ENCODE measurements around the gene ELAVL1.

Gene ELAVL1

GRCh38 chr19:7983286-7983950 lies 22.0 kb downstream of the ELAVL1 start:
- Histone ChIP-seq H3K4me3 (ENCODE audit: low read depth in 1 of 2, low read length in 2 of 2) (no peak overlapping the region), H3K27me3 (ENCODE audit: low read depth, low read length) (no peaks in the 10 kb centered on the region), H3K4me1 (ENCODE audit: control insufficient read depth in 1 of 2, insufficient read depth in 2 of 2, low read length in 2 of 2) (peaks cover 0 to 12% of the 10 kb centered on the region in 2 donors), H3K27ac (ENCODE audit: low read length) (peak overlapping the region; percentile 36), H3K9me3 (ENCODE audit: control insufficient read depth in 1 of 2, low read length in 2 of 2) (no peaks in the 10 kb centered on the region), H3K36me3 (ENCODE audit: control insufficient read depth in 1 of 2, insufficient read depth in 2 of 2, low read length in 2 of 2) (peaks cover 56 to 82% of the 10 kb centered on the region in 2 donors)

GRCh38 chr19:7982651-7983099 lies 22.8 kb downstream of the ELAVL1 start:
- H3K4me3 ChIP-seq (ENCODE audit: low read depth in 1 of 2, low read length in 2 of 2): no peak overlapping the region
- H3K9me3 ChIP-seq (ENCODE audit: control insufficient read depth in 1 of 2, low read length in 2 of 2): no peaks in the 10 kb centered on the region
- peak overlapping the region; percentile 36 for H3K27ac ChIP-seq (ENCODE audit: low read length)
- peaks cover 55 to 79% of the 10 kb centered on the region in 2 donors for H3K36me3 ChIP-seq (ENCODE audit: control insufficient read depth in 1 of 2, insufficient read depth in 2 of 2, low read length in 2 of 2)
- H3K27me3 ChIP-seq (ENCODE audit: low read depth, low read length): no peaks in the 10 kb centered on the region
- peaks cover 0 to 12% of the 10 kb centered on the region in 2 donors for H3K4me1 ChIP-seq (ENCODE audit: control insufficient read depth in 1 of 2, insufficient read depth in 2 of 2, low read length in 2 of 2)

- Histone ChIP-seq H3K9me3 (ENCODE audit: control insufficient read depth in 1 of 2, low read length in 2 of 2) (no peaks in the 10 kb centered on the region), H3K36me3 (ENCODE audit: control insufficient read depth in 1 of 2, insufficient read depth in 2 of 2, low read length in 2 of 2) (peaks cover 51 to 77% of the 10 kb centered on the region in 2 donors), H3K4me3 (ENCODE audit: low read depth in 1 of 2, low read length in 2 of 2) (no peak overlapping the region), H3K4me1 (ENCODE audit: control insufficient read depth in 1 of 2, insufficient read depth in 2 of 2, low read length in 2 of 2) (peaks cover 0 to 7% of the 10 kb centered on the region in 2 donors), H3K27me3 (ENCODE audit: low read depth, low read length) (no peaks in the 10 kb centered on the region), H3K27ac (ENCODE audit: low read length) (peak overlapping the region; percentile 14)
These were observed 23.3 kb downstream of the ELAVL1 start for GRCh38 chr19:7982103-7982502.

GRCh38 chr19:7981661-7982060 lies 23.8 kb downstream of the ELAVL1 start:
- no peaks in the 10 kb centered on the region for H3K9me3 ChIP-seq (ENCODE audit: control insufficient read depth in 1 of 2, low read length in 2 of 2)
- peak overlapping the region; percentile 14 for H3K27ac ChIP-seq (ENCODE audit: low read length)
- H3K4me1 ChIP-seq (ENCODE audit: control insufficient read depth in 1 of 2, insufficient read depth in 2 of 2, low read length in 2 of 2): peaks cover 0 to 7% of the 10 kb centered on the region in 2 donors
- H3K36me3 ChIP-seq (ENCODE audit: control insufficient read depth in 1 of 2, insufficient read depth in 2 of 2, low read length in 2 of 2): peaks cover 49 to 77% of the 10 kb centered on the region in 2 donors
- no peaks in the 10 kb centered on the region for H3K27me3 ChIP-seq (ENCODE audit: low read depth, low read length)
- no peak overlapping the region for H3K4me3 ChIP-seq (ENCODE audit: low read depth in 1 of 2, low read length in 2 of 2)

GRCh38 chr19:7981199-7981598 lies 24.2 kb downstream of the ELAVL1 start:
- peaks cover 46 to 75% of the 10 kb centered on the region in 2 donors for H3K36me3 ChIP-seq (ENCODE audit: control insufficient read depth in 1 of 2, insufficient read depth in 2 of 2, low read length in 2 of 2)
- no peak overlapping the region for H3K4me3 ChIP-seq (ENCODE audit: low read depth in 1 of 2, low read length in 2 of 2)
- no peaks in the 10 kb centered on the region for H3K27me3 ChIP-seq (ENCODE audit: low read depth, low read length)
- H3K9me3 ChIP-seq (ENCODE audit: control insufficient read depth in 1 of 2, low read length in 2 of 2): no peaks in the 10 kb centered on the region
- H3K27ac ChIP-seq (ENCODE audit: low read length): no peak overlapping the region
- H3K4me1 ChIP-seq (ENCODE audit: control insufficient read depth in 1 of 2, insufficient read depth in 2 of 2, low read length in 2 of 2): peaks cover 0 to 2% of the 10 kb centered on the region in 2 donors

- no peak overlapping the region for H3K4me3 ChIP-seq (ENCODE audit: low read depth in 1 of 2, low read length in 2 of 2)
- H3K4me1 ChIP-seq (ENCODE audit: control insufficient read depth in 1 of 2, insufficient read depth in 2 of 2, low read length in 2 of 2): no peaks in the 10 kb centered on the region
- H3K9me3 ChIP-seq (ENCODE audit: control insufficient read depth in 1 of 2, low read length in 2 of 2): no peaks in the 10 kb centered on the region
- H3K27me3 ChIP-seq (ENCODE audit: low read depth, low read length): no peaks in the 10 kb centered on the region
- peaks cover 42 to 72% of the 10 kb centered on the region in 2 donors for H3K36me3 ChIP-seq (ENCODE audit: control insufficient read depth in 1 of 2, insufficient read depth in 2 of 2, low read length in 2 of 2)
- no peak overlapping the region for H3K27ac ChIP-seq (ENCODE audit: low read length)
These were observed 24.8 kb downstream of the ELAVL1 start for GRCh38 chr19:7980635-7981121.

GRCh38 chr19:7980168-7980567 lies 25.3 kb downstream of the ELAVL1 start:
- no peak overlapping the region for H3K4me3 ChIP-seq (ENCODE audit: low read depth in 1 of 2, low read length in 2 of 2)
- peaks cover 42 to 71% of the 10 kb centered on the region in 2 donors for H3K36me3 ChIP-seq (ENCODE audit: control insufficient read depth in 1 of 2, insufficient read depth in 2 of 2, low read length in 2 of 2)
- H3K27ac ChIP-seq (ENCODE audit: low read length): no peak overlapping the region
- no peaks in the 10 kb centered on the region for H3K9me3 ChIP-seq (ENCODE audit: control insufficient read depth in 1 of 2, low read length in 2 of 2)
- H3K27me3 ChIP-seq (ENCODE audit: low read depth, low read length): no peaks in the 10 kb centered on the region
- H3K4me1 ChIP-seq (ENCODE audit: control insufficient read depth in 1 of 2, insufficient read depth in 2 of 2, low read length in 2 of 2): no peaks in the 10 kb centered on the region

GRCh38 chr19:7979559-7979958 lies 25.9 kb downstream of the ELAVL1 start:
- no peak overlapping the region for H3K4me3 ChIP-seq (ENCODE audit: low read depth in 1 of 2, low read length in 2 of 2)
- H3K4me1 ChIP-seq (ENCODE audit: control insufficient read depth in 1 of 2, insufficient read depth in 2 of 2, low read length in 2 of 2): no peaks in the 10 kb centered on the region
- no peak overlapping the region for H3K27ac ChIP-seq (ENCODE audit: low read length)
- H3K36me3 ChIP-seq (ENCODE audit: control insufficient read depth in 1 of 2, insufficient read depth in 2 of 2, low read length in 2 of 2): peaks cover 42 to 73% of the 10 kb centered on the region in 2 donors
- no peaks in the 10 kb centered on the region for H3K27me3 ChIP-seq (ENCODE audit: low read depth, low read length)
- H3K9me3 ChIP-seq (ENCODE audit: control insufficient read depth in 1 of 2, low read length in 2 of 2): no peaks in the 10 kb centered on the region

- no peak overlapping the region for H3K4me3 ChIP-seq (ENCODE audit: low read depth in 1 of 2, low read length in 2 of 2)
- H3K36me3 ChIP-seq (ENCODE audit: control insufficient read depth in 1 of 2, insufficient read depth in 2 of 2, low read length in 2 of 2): peaks cover 42 to 73% of the 10 kb centered on the region in 2 donors
- no peaks in the 10 kb centered on the region for H3K4me1 ChIP-seq (ENCODE audit: control insufficient read depth in 1 of 2, insufficient read depth in 2 of 2, low read length in 2 of 2)
- no peaks in the 10 kb centered on the region for H3K27me3 ChIP-seq (ENCODE audit: low read depth, low read length)
- H3K27ac ChIP-seq (ENCODE audit: low read length): no peak overlapping the region
- H3K9me3 ChIP-seq (ENCODE audit: control insufficient read depth in 1 of 2, low read length in 2 of 2): no peaks in the 10 kb centered on the region
These were observed 26.4 kb downstream of the ELAVL1 start for GRCh38 chr19:7979011-7979410.

GRCh38 chr19:7978179-7978825 lies 27.1 kb downstream of the ELAVL1 start:
- Histone ChIP-seq H3K36me3 (ENCODE audit: control insufficient read depth in 1 of 2, insufficient read depth in 2 of 2, low read length in 2 of 2) (peaks cover 42 to 74% of the 10 kb centered on the region in 2 donors), H3K4me3 (ENCODE audit: low read depth in 1 of 2, low read length in 2 of 2) (no peak overlapping the region), H3K9me3 (ENCODE audit: control insufficient read depth in 1 of 2, low read length in 2 of 2) (no peaks in the 10 kb centered on the region), H3K4me1 (ENCODE audit: control insufficient read depth in 1 of 2, insufficient read depth in 2 of 2, low read length in 2 of 2) (no peaks in the 10 kb centered on the region), H3K27me3 (ENCODE audit: low read depth, low read length) (no peaks in the 10 kb centered on the region), H3K27ac (ENCODE audit: low read length) (no peak overlapping the region)

GRCh38 chr19:7977723-7978040 lies 27.8 kb downstream of the ELAVL1 start:
- no peak overlapping the region for H3K27ac ChIP-seq (ENCODE audit: low read length)
- H3K36me3 ChIP-seq (ENCODE audit: control insufficient read depth in 1 of 2, insufficient read depth in 2 of 2, low read length in 2 of 2): peaks cover 36 to 77% of the 10 kb centered on the region in 2 donors
- H3K4me1 ChIP-seq (ENCODE audit: control insufficient read depth in 1 of 2, insufficient read depth in 2 of 2, low read length in 2 of 2): no peaks in the 10 kb centered on the region
- no peaks in the 10 kb centered on the region for H3K27me3 ChIP-seq (ENCODE audit: low read depth, low read length)
- H3K4me3 ChIP-seq (ENCODE audit: low read depth in 1 of 2, low read length in 2 of 2): no peak overlapping the region
- no peaks in the 10 kb centered on the region for H3K9me3 ChIP-seq (ENCODE audit: control insufficient read depth in 1 of 2, low read length in 2 of 2)

Data from muscle layer of duodenum (tissue), 2 donors.